Neural progenitor cell (in vitro differentiated cells): ENCODE measurements around the gene GCM1. TPM values are rescaled to one million over a fixed set of nuclear protein-coding genes. Genes with fewer than 3 reads are reported as not detected.

Experiments used
- DNase-seq: peaks from one replicate; pipeline ENCODE4 v3.0.0-alpha.2; 2016; ENCODE audit warnings: low spot score
- H2AFZ ChIP-seq: fragments of 200-600 bp; sonication (generic); replicated peaks from 2 replicates; pipeline ENCODE4 v1.6.1; 2016; ENCODE audit warnings: antibody characterized with exemption
- H3F3A ChIP-seq: fragments of 200-600 bp; sonication (generic); 2 replicates; pipeline ENCODE4 v1.6.1; 2016; ENCODE audit warnings: antibody characterized with exemption, low read depth
- H3K27ac ChIP-seq: fragments of 200-600 bp; sonication (generic); 2 replicates; pipeline ENCODE4 v1.5.1; 2016; ENCODE audit warnings: mild to moderate bottlenecking
- H3K27me3 ChIP-seq: fragments of 200-600 bp; sonication (generic); 2 replicates; pipeline ENCODE4 v1.6.1; 2016; ENCODE audit warnings: mild to moderate bottlenecking, moderate library complexity
- H3K36me3 ChIP-seq: fragments of 200-600 bp; sonication (generic); 2 replicates; pipeline ENCODE4 v1.5.1; 2016
- H3K4me1 ChIP-seq: fragments of 200-600 bp; sonication (generic); 2 replicates; pipeline ENCODE4 v1.6.1; 2016; ENCODE audit warnings: mixed run types
- H3K4me2 ChIP-seq: fragments of 200-600 bp; sonication (generic); 2 replicates; pipeline ENCODE4 v1.6.1; 2016
- H3K4me3 ChIP-seq: fragments of 200-600 bp; sonication (generic); 2 replicates; pipeline ENCODE4 v1.5.1; 2016
- H3K79me2 ChIP-seq: fragments of 200-600 bp; sonication (generic); 2 replicates; pipeline ENCODE4 v1.6.1; 2016; ENCODE audit warnings: low read depth
- H3K9ac ChIP-seq: fragments of 200-600 bp; sonication (generic); 2 replicates; pipeline ENCODE4 v1.6.1; 2016
- H3K9me3 ChIP-seq: fragments of 200-600 bp; sonication (generic); 2 replicates; pipeline ENCODE4 v1.5.1; 2016; ENCODE audit warnings: low read depth
- H4K20me1 ChIP-seq: fragments of 200-600 bp; sonication (generic); 2 replicates; pipeline ENCODE4 v1.6.1; 2016; ENCODE audit warnings: low read depth
- H3K27ac Mint-ChIP-seq: 3 replicates; pipeline ENCODE4 v1.8.0; 2021; ENCODE audit warnings: mixed read lengths
- H3K27me3 Mint-ChIP-seq: 2 replicates; pipeline ENCODE4 v1.8.0; 2022; ENCODE audit warnings: low read depth, mild to moderate bottlenecking, inconsistent platforms, moderate library complexity, mixed read lengths; ENCODE audit not compliant: insufficient read depth
- H3K36me3 Mint-ChIP-seq: 3 replicates; pipeline ENCODE4 v1.8.0; 2021; ENCODE audit warnings: mixed read lengths
- H3K4me1 Mint-ChIP-seq: 3 replicates; pipeline ENCODE4 v1.8.0; 2021; ENCODE audit warnings: mixed read lengths
- H3K4me3 Mint-ChIP-seq: 3 replicates; pipeline ENCODE4 v1.8.0; 2021; ENCODE audit warnings: mild to moderate bottlenecking, moderate library complexity, mixed read lengths
- H3K9me3 Mint-ChIP-seq: 3 replicates; pipeline ENCODE4 v1.8.0; 2020; ENCODE audit warnings: mixed read lengths
- EZH2 ChIP-seq: fragments of 200-600 bp; sonication (generic); IDR thresholded peaks from 2 replicates; pipeline ENCODE4 v1.6.1; 2017; ENCODE audit warnings: antibody characterized with exemption, mild to moderate bottlenecking, moderate library complexity
- EZH2phosphoT487 ChIP-seq: fragments of 200-600 bp; sonication (generic); IDR thresholded peaks from 2 replicates; pipeline ENCODE4 v1.6.1; 2017; ENCODE audit warnings: antibody characterized with exemption
- total RNA-seq: library from RNA; depleted of rRNA; stranded (reverse); fragments of >200 nt; gene quantifications from 2 replicates; pipeline ENCODE4 v1.2.3, GENCODE V29; 2015; ENCODE audit warnings: low replicate concordance
- TF ChIP-seq, protein P1 (sequence below): fragments of 200-600 bp; sonication (generic); IDR thresholded peaks from 2 replicates; pipeline ENCODE4 v1.5.1; 2017; ENCODE audit warnings: antibody characterized with exemption, mild to moderate bottlenecking

Gene GCM1
- total RNA-seq, 1 donor from 2014 or later: not detected

DNA sequence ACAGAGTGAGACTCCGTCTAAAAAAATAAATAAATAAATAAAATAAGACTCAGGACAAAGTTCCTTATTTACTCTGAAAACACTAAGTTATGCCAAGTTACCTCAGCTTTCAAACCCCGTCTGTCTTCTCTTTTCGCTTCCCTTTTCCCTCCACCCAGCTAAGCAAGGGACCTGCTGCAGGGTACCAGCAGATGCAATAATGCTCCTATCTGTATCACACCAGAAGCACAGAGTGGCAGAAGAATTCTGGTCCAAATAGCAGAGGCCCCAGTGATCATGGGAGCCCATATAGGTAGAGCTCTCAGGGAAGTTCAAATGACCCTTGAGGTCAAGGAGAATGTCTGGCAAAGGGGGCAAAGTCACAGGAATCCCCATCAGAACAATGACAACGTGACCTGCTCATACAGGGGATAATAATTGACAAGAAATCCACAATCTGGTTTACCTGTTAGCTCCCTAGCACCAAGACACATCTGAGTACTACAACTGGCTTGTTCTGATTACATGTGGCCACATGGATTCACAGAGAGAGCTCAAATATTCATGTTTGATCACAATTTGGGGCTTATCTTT lies 8.7 kb downstream of the GCM1 start:
- no peak overlapping the region for H3K27ac ChIP-seq
- no peaks in the 10 kb centered on the region for H3K9me3 ChIP-seq
- no peaks in the 10 kb centered on the region for H3K79me2 ChIP-seq
- no peak overlapping the region for H3K4me2 ChIP-seq
- H3K9ac ChIP-seq: no peak overlapping the region
- H3F3A ChIP-seq: no peaks in the 10 kb centered on the region
- H3K27me3 Mint-ChIP-seq: peaks cover 2% of the 10 kb centered on the region
- H3K27ac Mint-ChIP-seq: no peak overlapping the region
- no peak for DNase-seq
- H2AFZ ChIP-seq: no peak overlapping the region
- H3K27me3 ChIP-seq: no peaks in the 10 kb centered on the region
- TF ChIP-seq EZH2phosphoT487: no peak
- TF ChIP-seq, protein P1, sequence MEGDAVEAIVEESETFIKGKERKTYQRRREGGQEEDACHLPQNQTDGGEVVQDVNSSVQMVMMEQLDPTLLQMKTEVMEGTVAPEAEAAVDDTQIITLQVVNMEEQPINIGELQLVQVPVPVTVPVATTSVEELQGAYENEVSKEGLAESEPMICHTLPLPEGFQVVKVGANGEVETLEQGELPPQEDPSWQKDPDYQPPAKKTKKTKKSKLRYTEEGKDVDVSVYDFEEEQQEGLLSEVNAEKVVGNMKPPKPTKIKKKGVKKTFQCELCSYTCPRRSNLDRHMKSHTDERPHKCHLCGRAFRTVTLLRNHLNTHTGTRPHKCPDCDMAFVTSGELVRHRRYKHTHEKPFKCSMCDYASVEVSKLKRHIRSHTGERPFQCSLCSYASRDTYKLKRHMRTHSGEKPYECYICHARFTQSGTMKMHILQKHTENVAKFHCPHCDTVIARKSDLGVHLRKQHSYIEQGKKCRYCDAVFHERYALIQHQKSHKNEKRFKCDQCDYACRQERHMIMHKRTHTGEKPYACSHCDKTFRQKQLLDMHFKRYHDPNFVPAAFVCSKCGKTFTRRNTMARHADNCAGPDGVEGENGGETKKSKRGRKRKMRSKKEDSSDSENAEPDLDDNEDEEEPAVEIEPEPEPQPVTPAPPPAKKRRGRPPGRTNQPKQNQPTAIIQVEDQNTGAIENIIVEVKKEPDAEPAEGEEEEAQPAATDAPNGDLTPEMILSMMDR: no peak
- no peak for TF ChIP-seq EZH2
- H3K4me3 ChIP-seq: no peak overlapping the region
- no peaks in the 10 kb centered on the region for H3K4me1 Mint-ChIP-seq
- H3K36me3 ChIP-seq: no peaks in the 10 kb centered on the region
- no peak overlapping the region for H3K4me3 Mint-ChIP-seq
- no peaks in the 10 kb centered on the region for H4K20me1 ChIP-seq
- no peaks in the 10 kb centered on the region for H3K4me1 ChIP-seq
- H3K9me3 Mint-ChIP-seq: no peaks in the 10 kb centered on the region
- H3K36me3 Mint-ChIP-seq: no peaks in the 10 kb centered on the region

DNA sequence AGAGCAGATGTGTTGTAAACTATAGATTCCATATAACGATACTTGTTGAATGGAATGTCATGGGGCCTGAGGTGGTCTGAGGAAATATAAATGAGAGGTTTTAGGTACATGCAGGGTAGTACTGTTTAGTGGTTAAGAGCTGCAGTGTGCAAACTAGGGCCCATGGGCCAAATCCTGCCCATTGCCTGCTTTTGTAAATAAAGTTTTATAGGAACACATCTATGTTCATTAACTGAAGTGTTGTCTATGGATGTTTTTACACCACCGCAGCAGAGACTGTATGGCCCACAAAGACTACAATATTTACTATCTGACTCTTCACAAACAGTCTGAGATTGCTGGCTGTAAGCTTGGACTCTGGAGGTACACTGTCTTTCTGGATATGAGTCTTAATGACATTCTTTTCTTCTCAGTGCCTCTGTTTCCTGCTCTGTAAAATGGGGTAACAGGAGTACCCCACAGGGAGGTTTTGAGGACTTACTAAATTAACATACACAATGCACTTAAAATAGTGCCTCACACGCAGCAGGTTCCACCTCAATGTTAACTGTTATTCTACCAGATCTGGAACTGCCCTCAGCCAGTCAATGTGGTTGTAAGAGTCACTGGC lies 12.5 kb downstream of the GCM1 start:
- Mint-ChIP-seq H3K36me3 (no peaks in the 10 kb centered on the region), H3K27ac (no peak overlapping the region), H3K4me3 (no peak overlapping the region)

DNA sequence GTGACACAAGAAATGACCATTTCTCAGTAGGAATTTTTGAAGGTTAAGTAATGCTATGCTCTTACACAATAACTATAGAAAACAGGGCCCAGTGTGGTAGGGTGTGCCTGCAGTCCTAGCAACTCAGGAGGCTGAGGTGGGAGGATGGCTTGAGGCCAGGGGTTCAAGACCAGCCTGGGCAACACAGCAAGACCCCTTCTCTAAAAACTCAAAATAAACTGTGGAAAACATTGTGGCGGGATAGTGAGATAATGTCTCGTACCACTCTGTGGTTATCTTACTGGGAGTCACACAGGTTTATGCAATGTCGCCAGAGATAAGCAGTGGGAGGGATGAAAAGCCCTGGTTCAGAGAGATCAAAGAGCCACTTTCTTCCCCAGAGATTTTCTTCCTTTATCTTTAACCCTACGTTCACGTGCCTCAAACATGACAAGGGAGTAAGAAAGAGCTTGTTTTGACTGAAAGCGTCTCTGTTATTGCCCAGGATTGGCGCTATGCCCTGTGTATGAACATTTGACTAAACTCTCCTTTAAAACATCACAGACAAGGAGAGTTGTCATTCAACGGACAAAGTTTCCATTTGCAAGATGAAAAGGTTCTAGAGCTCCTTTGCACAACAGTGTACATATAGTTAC lies 13.9 kb downstream of the GCM1 start:
- TF ChIP-seq EZH2phosphoT487: no peak
- TF ChIP-seq EZH2: no peak
- TF ChIP-seq, protein P1: no peak
- Histone ChIP-seq H2AFZ (no peak overlapping the region), H4K20me1 (no peaks in the 10 kb centered on the region), H3K27ac (no peak overlapping the region), H3F3A (no peaks in the 10 kb centered on the region), H3K9me3 (no peaks in the 10 kb centered on the region), H3K9ac (no peak overlapping the region), H3K4me2 (no peak overlapping the region), H3K36me3 (no peaks in the 10 kb centered on the region), H3K79me2 (no peaks in the 10 kb centered on the region), H3K27me3 (no peaks in the 10 kb centered on the region), H3K4me3 (no peak overlapping the region), H3K4me1 (no peaks in the 10 kb centered on the region)
- DNase-seq: no peak
- Mint-ChIP-seq H3K27ac (no peak overlapping the region), H3K9me3 (no peaks in the 10 kb centered on the region), H3K4me3 (no peak overlapping the region), H3K36me3 (no peaks in the 10 kb centered on the region), H3K27me3 (peaks cover 8% of the 10 kb centered on the region), H3K4me1 (peaks cover 3% of the 10 kb centered on the region)

More for the DNA sequence above, 12.5 kb downstream of the GCM1 start:
- no peaks in the 10 kb centered on the region for H4K20me1 ChIP-seq
- H3K79me2 ChIP-seq: no peaks in the 10 kb centered on the region
- H3K4me2 ChIP-seq: no peak overlapping the region
- no peaks in the 10 kb centered on the region for H3K36me3 ChIP-seq
- H3K9me3 ChIP-seq: no peaks in the 10 kb centered on the region
- no peaks in the 10 kb centered on the region for H3K4me1 ChIP-seq
- no peak overlapping the region for H2AFZ ChIP-seq
- Mint-ChIP-seq H3K4me1 (peaks cover 3% of the 10 kb centered on the region), H3K27me3 (peaks cover 4% of the 10 kb centered on the region), H3K9me3 (no peaks in the 10 kb centered on the region)
- H3K27ac ChIP-seq: no peak overlapping the region
- no peak for DNase-seq
- no peaks in the 10 kb centered on the region for H3F3A ChIP-seq
- H3K27me3 ChIP-seq: no peaks in the 10 kb centered on the region
- TF ChIP-seq EZH2: no peak
- TF ChIP-seq, protein P1: no peak
- TF ChIP-seq EZH2phosphoT487: no peak
- no peak overlapping the region for H3K4me3 ChIP-seq
- no peak overlapping the region for H3K9ac ChIP-seq
